Kidney (tissue), 14 donors: ENCODE measurements around the gene PNPLA6. TPM values are rescaled to one million over a fixed set of nuclear protein-coding genes. Genes with fewer than 3 reads are reported as not detected.

Experiments
- DNase-seq, 5 donors: peaks; one replicate each; pipeline ENCODE4 v3.0.0-alpha.2; 2013 to 2020
- FAIRE-seq: peaks from 2 replicates; lab custom pipeline; 2012; peaks lifted over from hg19 to GRCh38; lab: Jason Lieb, UNC
- H3K27ac ChIP-seq, 2 donors: one replicate each; pipeline ENCODE4 v1.7.0; 2013; ENCODE audit warnings: low read depth in 2 of 2, low read length in 2 of 2, inconsistent platforms in 1 of 2
- H3K27me3 ChIP-seq: one replicate; pipeline ENCODE4 v1.7.1; 2013; ENCODE audit warnings: low read length, inconsistent platforms; ENCODE audit not compliant: control insufficient read depth, insufficient read depth
- H3K36me3 ChIP-seq, 3 donors: one replicate each; pipeline versions ENCODE4 v1.7.0 to v1.7.1; 2013; ENCODE audit warnings: low read length in 3 of 3, control low read depth in 1 of 3, inconsistent platforms in 1 of 3; ENCODE audit not compliant: insufficient read depth in 3 of 3, control insufficient read depth in 2 of 3
- H3K4me1 ChIP-seq, 3 donors: one replicate each; pipeline versions ENCODE4 v1.7.0 to v1.7.1; 2013; ENCODE audit warnings: low read length in 3 of 3, inconsistent platforms in 1 of 3, low read depth in 1 of 3; ENCODE audit not compliant: control insufficient read depth in 2 of 3, insufficient read depth in 2 of 3
- H3K4me3 ChIP-seq, 3 donors: one replicate each; pipeline versions ENCODE4 v1.7.0 to v1.8.1; 2013; ENCODE audit warnings: low read length in 3 of 3, control low read depth in 1 of 3, inconsistent platforms in 1 of 3
- H3K9ac ChIP-seq, 3 donors: one replicate each; pipeline versions ENCODE4 v1.7.0 to v1.7.1; 2013; ENCODE audit warnings: low read length in 3 of 3, control low read depth in 1 of 3, inconsistent platforms in 1 of 3
- H3K9me3 ChIP-seq, 3 donors: one replicate each; pipeline versions ENCODE4 v1.7.0 to v1.7.1; 2013; ENCODE audit warnings: low read length in 3 of 3, control low read depth in 1 of 3, inconsistent platforms in 1 of 3; ENCODE audit not compliant: control insufficient read depth in 2 of 3, insufficient read depth in 1 of 3
- CTCF ChIP-seq: IDR thresholded peaks from 3 replicates; pipeline ENCODE4 v1.5.1; 2012; ENCODE audit warnings: mild to moderate bottlenecking, moderate library complexity, borderline replicate concordance; ENCODE audit not compliant: insufficient read depth; ENCODE audit errors: extremely low read depth
- intact Hi-C: fragments of 100-400 bp; cut with DNase I; formaldehyde crosslinking; loops from one replicate; pipeline ENCODE4 v1.11.1; 2022
- polyA plus RNA-seq: library from polyadenylated mRNA; stranded (reverse); fragments of 350-450 nt; fragmentation: Illumina TruSeq; extraction: RNeasy Lipid Tissue Mini Kit (QIAGEN cat#74804); gene quantifications from one replicate; pipeline ENCODE4 v1.2.3, GENCODE V29; 2014; ENCODE audit warnings: low read depth, low replicate concordance; ENCODE audit not compliant: insufficient read depth
- total RNA-seq: library from RNA; stranded (reverse); fragmentation: NEBNext Ultra II Directional; extraction: Animal tissue kit (Norgen Biotek cat#: 25700); gene quantifications from one replicate; pipeline ENCODE4 v1.2.1, GENCODE V29; 2021
- donor health status: control.
- donor health status: control.
- donor health status: control.
- donor health status: control.
- donor health status: control.
- donor health status: DM: yes; HTN: yes; CAD: no.
- donor health status: Normal renal cell carcinoma (clear cell type).

Gene PNPLA6
- total and polyA plus RNA-seq, 2 donors from 2014 or later = 80.9 to 101 TPM

- DNase-seq = no peak
- H3K4me3 ChIP-seq = no peak overlapping the region
- intact Hi-C loops = no loop called here
- no peak overlapping the region for H3K27ac ChIP-seq
- H3K27me3 ChIP-seq = no peaks in the 10 kb centered on the region
- H3K9me3 ChIP-seq = no peaks in the 10 kb centered on the region
- H3K36me3 ChIP-seq = peaks cover 0 to 3% (median 0%) of the 10 kb centered on the region in 3 donors
- no peak overlapping the region for H3K9ac ChIP-seq
- FAIRE-seq = no peak
- TF ChIP-seq CTCF = no peak
- no peaks in the 10 kb centered on the region for H3K4me1 ChIP-seq
These were observed 72.5 kb downstream of the PNPLA6 start for GRCh38 chr19:7607874-7608560.

- Histone ChIP-seq H3K27me3 (no peaks in the 10 kb centered on the region), H3K4me3 (no peak overlapping the region), H3K9ac (no peak overlapping the region), H3K27ac (no peak overlapping the region), H3K36me3 (peaks cover 0 to 3% (median 0%) of the 10 kb centered on the region in 3 donors), H3K9me3 (no peaks in the 10 kb centered on the region), H3K4me1 (no peaks in the 10 kb centered on the region)
- FAIRE-seq (no peak), DNase-seq (peak in 1 of 5 donors; percentile 55)
- intact Hi-C loops = no loop called here
- TF ChIP-seq CTCF = no peak
These were observed 75.1 kb downstream of the PNPLA6 start for GRCh38 chr19:7610491-7611240.

Other genes with a start within 250 kb of the PNPLA6 start
- gene INSR, start 241.3 kb upstream of the PNPLA6 start, total RNA-seq = 50.4 TPM
- 15.5 TPM for gene INSR, start 241.3 kb upstream of the PNPLA6 start, polyA plus RNA-seq
- 42.6 TPM for gene ARHGEF18, start 186.8 kb upstream of the PNPLA6 start, total RNA-seq
- gene ARHGEF18, start 186.8 kb upstream of the PNPLA6 start, polyA plus RNA-seq = 18.5 TPM
- gene PEX11G, start 46.7 kb upstream of the PNPLA6 start, total RNA-seq = 7.8 TPM
- 20.8 TPM for gene PEX11G, start 46.7 kb upstream of the PNPLA6 start, polyA plus RNA-seq
- gene ZNF358, start 19.6 kb upstream of the PNPLA6 start, total RNA-seq = 39.1 TPM
- gene ZNF358, start 19.6 kb upstream of the PNPLA6 start, polyA plus RNA-seq = 79.1 TPM
- gene MCOLN1, start 13.1 kb upstream of the PNPLA6 start, total RNA-seq = 24.0 TPM
- gene MCOLN1, start 13.1 kb upstream of the PNPLA6 start, polyA plus RNA-seq = 25.7 TPM
- 18.5 TPM for gene CAMSAP3, start 60.1 kb downstream of the PNPLA6 start, total RNA-seq
- 19.3 TPM for gene CAMSAP3, start 60.1 kb downstream of the PNPLA6 start, polyA plus RNA-seq
- gene XAB2, start 93.8 kb downstream of the PNPLA6 start, total RNA-seq = 44.4 TPM
- gene XAB2, start 93.8 kb downstream of the PNPLA6 start, polyA plus RNA-seq = 34.2 TPM
- gene PET100, start 94.1 kb downstream of the PNPLA6 start, total RNA-seq = 112 TPM
- 181 TPM for gene PET100, start 94.1 kb downstream of the PNPLA6 start, polyA plus RNA-seq
- gene PCP2, start 98.0 kb downstream of the PNPLA6 start, total RNA-seq = 6.1 TPM
- 8.9 TPM for gene PCP2, start 98.0 kb downstream of the PNPLA6 start, polyA plus RNA-seq
- gene STXBP2, start 101.4 kb downstream of the PNPLA6 start, total RNA-seq = 136 TPM
- 74.8 TPM for gene STXBP2, start 101.4 kb downstream of the PNPLA6 start, polyA plus RNA-seq
- 1.1 TPM for gene RETN, start 133.3 kb downstream of the PNPLA6 start, total RNA-seq
- not detected for gene RETN, start 133.3 kb downstream of the PNPLA6 start, polyA plus RNA-seq
- gene MCEMP1, start 141.4 kb downstream of the PNPLA6 start, total RNA-seq = 0.38 TPM
- gene MCEMP1, start 141.4 kb downstream of the PNPLA6 start, polyA plus RNA-seq = 0.28 TPM
- gene TRAPPC5, start 145.1 kb downstream of the PNPLA6 start, total RNA-seq = 82.6 TPM
- 222 TPM for gene TRAPPC5, start 145.1 kb downstream of the PNPLA6 start, polyA plus RNA-seq
- gene FCER2, start 166.4 kb downstream of the PNPLA6 start, total RNA-seq = 1.0 TPM
- gene FCER2, start 166.4 kb downstream of the PNPLA6 start, polyA plus RNA-seq = not detected
- gene CLEC4G, start 196.4 kb downstream of the PNPLA6 start, total RNA-seq = 0.72 TPM
- 1.1 TPM for gene CLEC4G, start 196.4 kb downstream of the PNPLA6 start, polyA plus RNA-seq
- 11.7 TPM for gene CD209, start 211.8 kb downstream of the PNPLA6 start, total RNA-seq
- gene CD209, start 211.8 kb downstream of the PNPLA6 start, polyA plus RNA-seq = 1.2 TPM
- 0.54 TPM for gene CLEC4M, start 227.5 kb downstream of the PNPLA6 start, total RNA-seq
- gene CLEC4M, start 227.5 kb downstream of the PNPLA6 start, polyA plus RNA-seq = not detected